HG02610 (cell line): ENCODE measurements around the gene SMIM35.

ENCODE experiments used
- ATAC-seq: cut with Tn5 transposase; IDR thresholded peaks from one replicate; pipeline ENCODE4 v1.9.1; 2021; ENCODE audit warnings: mild to moderate bottlenecking, moderate library complexity; ENCODE audit not compliant: unreplicated experiment

SMIM35 gene

GRCh38 chr11:118086913-118087768, at the start of gene SMIM35:
Gene SMIM35 (minus strand): TSS chr11:118086963. CDS start chr11:118086757, 206 bp downstream.
- ATAC-seq: no peak

GRCh38 chr11:118136341-118136740, 49.6 kb upstream of the SMIM35 start:
- ATAC-seq: no peak

DNA sequence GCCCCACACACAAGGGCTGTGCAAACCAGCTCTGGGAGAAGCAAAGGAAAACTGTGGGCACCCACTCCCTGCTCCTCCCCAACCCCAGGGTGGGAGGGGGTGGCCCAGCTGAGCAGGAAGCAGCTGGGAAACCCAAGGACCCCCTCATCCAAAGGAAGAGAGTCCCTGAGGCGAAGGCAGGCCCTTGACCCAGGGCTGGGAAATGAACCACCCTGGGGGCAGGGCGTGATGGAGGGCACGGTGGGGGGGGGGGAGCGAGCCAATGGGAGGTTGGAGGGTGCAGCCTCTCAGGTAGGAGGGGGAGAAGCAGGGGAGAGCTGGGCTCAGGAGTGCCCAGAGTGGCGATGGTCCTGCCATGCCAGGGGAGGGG, 49.0 kb upstream of the SMIM35 start:
- no peak for ATAC-seq

DNA sequence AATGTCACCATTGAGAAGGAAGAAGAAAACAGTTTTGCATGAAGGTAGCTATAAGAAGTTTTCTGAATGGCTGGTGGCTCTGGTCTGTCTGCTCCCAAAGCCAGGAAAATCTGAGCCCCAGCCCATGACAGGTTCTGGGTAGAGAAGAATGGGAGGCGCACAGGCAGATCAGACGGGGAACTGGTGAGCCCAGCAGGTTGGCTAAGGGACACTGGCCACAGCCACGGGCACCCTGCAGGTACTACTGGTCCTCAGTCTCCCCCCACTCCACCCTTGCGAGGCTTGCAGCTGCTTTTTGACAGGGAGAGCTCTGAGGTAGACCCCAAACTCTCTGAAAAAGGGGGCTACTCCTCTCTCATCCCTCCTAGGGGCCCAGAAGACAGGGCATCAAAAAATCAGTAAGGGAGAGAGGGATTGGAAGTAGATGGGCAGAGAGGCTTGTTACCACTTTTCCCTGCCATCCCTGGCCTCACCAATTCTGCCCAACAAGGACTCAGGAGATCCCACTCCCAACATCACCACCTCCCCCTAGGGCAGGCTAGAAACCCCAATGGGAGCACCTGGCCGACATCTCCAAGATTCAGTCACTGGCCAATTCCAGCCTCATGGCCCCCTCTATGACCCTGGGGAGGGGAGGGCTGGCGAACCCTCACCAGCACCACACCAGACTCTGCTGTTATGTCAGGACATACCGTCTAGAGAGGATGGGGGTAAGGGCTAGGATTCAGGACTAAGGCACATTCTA, 48.5 kb upstream of the SMIM35 start:
- ATAC-seq: no peak

GRCh38 chr11:118133816-118134215, 47.1 kb upstream of the SMIM35 start:
- ATAC-seq: no peak

GRCh38 chr11:118132385-118133151, 45.8 kb upstream of the SMIM35 start:
- no peak for ATAC-seq

DNA sequence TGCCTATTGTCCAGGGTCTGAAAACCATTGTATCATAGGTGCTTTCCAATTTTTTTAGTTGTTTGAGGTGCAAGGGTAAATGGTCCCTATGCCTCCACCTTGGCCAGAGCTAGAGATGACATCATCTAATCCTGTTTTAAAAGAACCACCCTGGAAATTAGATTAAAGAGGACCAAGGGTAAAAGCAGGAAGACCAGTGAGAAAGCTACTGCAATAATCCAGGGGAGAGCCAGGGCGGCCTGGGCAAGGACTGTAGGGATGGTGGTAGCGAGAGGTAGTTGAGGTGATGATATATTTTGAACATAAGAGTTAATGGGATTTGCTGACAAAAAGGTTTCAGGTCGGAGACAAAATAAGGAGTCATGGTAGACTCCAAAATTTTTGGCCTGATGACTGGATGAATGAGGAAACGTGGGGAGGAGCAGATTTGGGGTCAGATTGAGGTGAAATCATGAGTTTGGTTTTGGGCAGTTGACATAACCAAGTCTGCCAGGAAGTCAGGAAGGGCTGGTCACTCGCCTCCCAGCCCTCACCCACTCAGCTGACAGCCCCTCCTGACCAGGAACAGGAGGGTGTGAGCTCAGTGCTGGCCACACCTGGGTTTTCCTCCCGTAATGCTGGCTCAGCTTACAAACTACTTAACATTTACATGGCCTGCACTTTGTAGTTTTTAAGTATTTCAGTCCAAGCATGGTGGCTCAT, 42.9 kb upstream of the SMIM35 start:
- ATAC-seq: no peak

GRCh38 chr11:118128721-118129470, 42.1 kb upstream of the SMIM35 start:
- no peak for ATAC-seq

GRCh38 chr11:118128310-118128709, 41.5 kb upstream of the SMIM35 start:
- no peak for ATAC-seq

- ATAC-seq: no peak
Observed at GRCh38 chr11:118126082-118126838, 39.5 kb upstream of the SMIM35 start.

GRCh38 chr11:118124929-118125535, 38.3 kb upstream of the SMIM35 start:
- no peak for ATAC-seq

DNA sequence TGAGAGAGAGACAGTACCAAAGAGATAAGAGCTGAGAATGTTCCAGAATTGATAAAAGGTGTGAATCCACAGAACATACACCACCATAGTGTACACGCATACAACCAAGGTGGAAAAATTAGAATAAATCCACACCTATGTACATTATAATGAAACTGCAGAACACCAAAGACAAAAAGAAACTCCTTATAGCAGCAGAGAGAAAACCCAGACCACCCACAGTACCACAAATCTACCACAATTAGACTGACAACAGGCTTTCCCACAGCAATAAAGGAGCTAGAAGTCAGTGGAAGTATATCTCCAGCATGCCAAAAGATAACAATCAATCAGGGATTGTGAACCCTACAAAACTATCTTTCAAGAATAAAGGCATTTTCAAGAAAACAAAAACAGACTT, 34.0 kb upstream of the SMIM35 start:
- ATAC-seq: no peak

DNA sequence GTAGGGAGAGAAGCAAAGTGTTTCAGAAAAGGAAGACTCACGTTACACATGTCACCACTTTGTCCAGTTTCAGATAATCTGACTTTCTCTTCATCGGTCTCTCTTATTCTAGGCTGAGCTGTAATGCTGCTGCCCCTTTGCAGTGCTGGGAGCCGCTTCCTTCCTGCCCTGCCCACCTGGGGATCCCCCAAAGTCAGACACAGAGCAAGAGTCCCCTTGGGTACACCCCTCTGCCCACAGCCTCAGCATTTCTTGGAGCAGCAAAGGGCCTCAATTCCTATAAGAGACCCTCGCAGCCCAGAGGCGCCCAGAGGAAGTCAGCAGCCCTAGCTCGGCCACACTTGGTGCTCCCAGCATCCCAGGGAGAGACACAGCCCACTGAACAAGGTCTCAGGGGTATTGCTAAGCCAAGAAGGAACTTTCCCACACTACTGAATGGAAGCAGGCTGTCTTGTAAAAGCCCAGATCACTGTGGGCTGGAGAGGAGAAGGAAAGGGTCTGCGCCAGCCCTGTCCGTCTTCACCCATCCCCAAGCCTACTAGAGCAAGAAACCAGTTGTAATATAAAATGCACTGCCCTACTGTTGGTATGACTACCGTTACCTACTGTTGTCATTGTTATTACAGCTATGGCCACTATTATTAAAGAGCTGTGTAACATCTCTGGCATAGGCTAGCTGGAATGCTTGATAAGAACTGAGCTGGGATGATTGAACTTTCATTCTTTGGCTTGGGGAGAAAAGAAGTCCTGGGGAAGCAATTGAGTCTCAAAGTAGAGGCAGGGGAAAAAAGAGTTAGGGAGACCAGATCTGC, 31.2 kb upstream of the SMIM35 start:
- peak; percentile 44 for ATAC-seq

- ATAC-seq: no peak
Observed at GRCh38 chr11:118115048-118115447, 28.3 kb upstream of the SMIM35 start.

DNA sequence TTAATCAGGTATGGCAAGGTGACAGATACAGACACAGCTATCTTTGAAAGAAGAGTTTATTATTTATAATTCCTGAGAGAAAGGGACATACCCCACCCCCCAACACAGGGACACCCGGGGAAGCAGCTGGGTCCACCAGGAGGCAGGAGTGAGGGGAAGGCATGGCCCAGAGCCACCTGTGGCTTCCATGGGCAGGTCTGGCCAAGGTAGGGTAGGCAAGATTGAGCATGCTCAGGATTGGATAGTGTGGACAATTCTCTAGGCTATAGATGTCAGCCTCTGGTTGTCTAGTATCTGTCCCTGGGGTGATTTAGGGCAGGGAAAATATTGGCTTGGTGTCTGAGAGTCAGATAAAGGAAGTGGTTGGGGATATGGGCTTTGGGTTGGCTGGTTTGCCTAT, 27.5 kb upstream of the SMIM35 start:
- ATAC-seq: no peak

DNA sequence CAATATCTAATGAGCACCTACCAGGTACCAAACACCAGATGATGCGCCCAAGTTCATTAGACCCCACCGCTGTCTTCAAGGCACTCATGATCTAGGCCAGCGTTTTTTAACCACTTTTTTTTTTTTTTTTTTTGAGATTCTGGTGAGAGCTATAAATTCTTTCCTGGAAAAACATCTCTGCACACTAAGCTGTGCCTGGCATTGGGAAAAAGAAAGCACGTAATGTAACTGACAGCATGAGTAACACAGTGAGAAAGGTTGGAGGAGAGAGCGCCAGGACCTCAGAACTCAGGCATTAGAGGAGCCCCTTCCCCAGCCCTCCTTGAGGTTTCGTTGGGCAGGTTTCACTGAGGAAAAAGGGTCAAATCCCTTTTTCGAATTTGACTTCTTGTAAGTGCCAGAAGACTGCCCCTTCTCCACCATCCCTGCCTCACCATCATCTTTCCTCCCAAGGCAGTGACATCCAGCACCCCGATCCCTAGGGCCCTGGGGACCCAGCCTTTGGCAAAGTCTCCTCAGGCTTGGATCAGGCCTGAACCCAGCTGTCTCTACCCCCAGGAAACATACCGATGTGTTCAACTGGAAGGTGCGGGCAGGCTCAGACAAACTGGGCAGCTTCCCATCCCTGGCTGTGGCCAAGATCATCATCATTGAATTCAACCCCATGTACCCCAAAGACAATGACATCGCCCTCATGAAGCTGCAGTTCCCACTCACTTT, 26.1 kb upstream of the SMIM35 start:
- no peak for ATAC-seq

- no peak for ATAC-seq
Observed at GRCh38 chr11:118111744-118112035, 24.9 kb upstream of the SMIM35 start.
